ENCODE results near the gene PPP1R15A.
"Not testable (repeated sequence)": the region's sequence is repeated elsewhere in the genome, so short reads cannot be mapped to it uniquely, and the experiment has no call there.

Gene PPP1R15A

GRCh38 chr19:48918071-48918470 lies 45.9 kb downstream of the PPP1R15A start:
- DNase-seq, result no peak

DNA sequence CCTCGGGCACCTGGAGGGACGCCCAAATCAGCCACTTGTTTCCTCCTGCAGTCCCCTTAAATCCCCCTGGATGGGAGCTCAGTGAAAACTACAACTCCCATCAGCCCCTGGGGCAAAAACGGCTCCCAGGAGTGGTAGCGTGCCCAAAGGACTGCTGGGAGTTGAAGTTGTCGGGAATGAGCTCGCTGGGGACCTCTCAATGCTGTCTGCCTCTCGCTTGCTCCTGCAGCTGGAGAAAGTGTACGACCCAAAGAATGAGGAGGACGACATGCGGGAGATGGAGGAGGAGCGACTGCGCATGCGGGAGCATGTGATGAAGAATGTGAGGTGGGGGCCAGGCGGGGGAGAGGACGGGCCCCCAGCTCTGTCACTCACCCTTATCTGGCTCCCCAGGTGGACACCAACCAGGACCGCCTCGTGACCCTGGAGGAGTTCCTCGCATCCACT lies 46.6 kb downstream of the PPP1R15A start:
- no peak for DNase-seq

GRCh38 chr19:48919271-48919670 lies 47.0 kb downstream of the PPP1R15A start:
- DNase-seq, result not testable (repeated sequence)

- DNase-seq, result no peak
Observed at GRCh38 chr19:48920949-48921348, 48.7 kb downstream of the PPP1R15A start.

GRCh38 chr19:48921721-48922500 lies 49.7 kb downstream of the PPP1R15A start:
- DNase-seq, result no peak

- no peak for DNase-seq
Observed at GRCh38 chr19:48922548-48923490, 50.6 kb downstream of the PPP1R15A start.

GRCh38 chr19:48925240-48925843 lies 53.1 kb downstream of the PPP1R15A start:
- no peak for DNase-seq

Data from MV-4-11 (cell line).